H9 (cell line): ENCODE data around the gene MAD2L1. TPM values are rescaled to one million over a fixed set of nuclear protein-coding genes. Genes with fewer than 3 reads are reported as not detected.

Experiments
- DNase-seq: peaks from one replicate; pipeline ENCODE4 v3.0.0-alpha.2; 2017
- H2AFZ ChIP-seq: one replicate; pipeline ENCODE4 v1.6.1; 2013; ENCODE audit warnings: mild to moderate bottlenecking, low read length, control low read depth, moderate library complexity
- H2AK5ac ChIP-seq: 2 replicates; pipeline ENCODE4 v1.6.1; 2013; ENCODE audit warnings: low read length, control low read depth, mixed read lengths; ENCODE audit not compliant: insufficient read length
- H2BK120ac ChIP-seq: one replicate; pipeline ENCODE4 v1.6.1; 2013; ENCODE audit warnings: low read depth, mild to moderate bottlenecking, low read length, control low read depth, inconsistent platforms; ENCODE audit not compliant: poor library complexity, severe bottlenecking
- H2BK12ac ChIP-seq: 2 replicates; pipeline ENCODE4 v1.6.1; 2013; ENCODE audit warnings: low read length, control low read depth, mixed read lengths, low read depth; ENCODE audit not compliant: insufficient read length
- H2BK15ac ChIP-seq: 2 replicates; pipeline ENCODE4 v1.6.1; 2013; ENCODE audit warnings: low read depth, low read length, control low read depth
- H2BK20ac ChIP-seq: one replicate; pipeline ENCODE4 v1.6.1; 2013; ENCODE audit warnings: low read depth, mild to moderate bottlenecking, low read length, control low read depth, inconsistent platforms; ENCODE audit not compliant: poor library complexity, severe bottlenecking
- H2BK5ac ChIP-seq: 2 replicates; pipeline ENCODE4 v1.6.1; 2013; ENCODE audit warnings: low read length, control low read depth, mixed read lengths; ENCODE audit not compliant: insufficient read length
- H3K14ac ChIP-seq: 2 replicates; pipeline ENCODE4 v1.6.1; 2013; ENCODE audit warnings: low read length, control low read depth; ENCODE audit not compliant: insufficient read depth
- H3K18ac ChIP-seq: 2 replicates; pipeline ENCODE4 v1.6.1; 2013; ENCODE audit warnings: low read depth, mild to moderate bottlenecking, mixed read lengths, low read length, control low read depth; ENCODE audit not compliant: insufficient read length
- H3K23ac ChIP-seq: 2 replicates; pipeline ENCODE4 v1.6.1; 2013; ENCODE audit warnings: low read length, control low read depth, mixed read lengths, low read depth; ENCODE audit not compliant: insufficient read length
- H3K23me2 ChIP-seq: 2 replicates; pipeline ENCODE4 v1.6.1; 2013; ENCODE audit warnings: low read depth, mild to moderate bottlenecking, mixed read lengths, low read length, control low read depth; ENCODE audit not compliant: insufficient read length, poor library complexity, severe bottlenecking
- H3K27ac ChIP-seq: 2 replicates; pipeline ENCODE4 v1.5.1; 2013; ENCODE audit warnings: low read length, control low read depth, mixed read lengths, low read depth; ENCODE audit not compliant: insufficient read length
- H3K27me3 ChIP-seq: 2 replicates; pipeline ENCODE4 v1.6.1; 2013; ENCODE audit warnings: low read length, control low read depth, inconsistent platforms; ENCODE audit not compliant: insufficient read depth
- H3K4ac ChIP-seq: 2 replicates; pipeline ENCODE4 v1.6.1; 2013; ENCODE audit warnings: low read depth, mild to moderate bottlenecking, control low read depth, inconsistent platforms, low read length, moderate library complexity
- H3K4me1 ChIP-seq: 2 replicates; pipeline ENCODE4 v1.6.1; 2013; ENCODE audit warnings: low read length, control low read depth, inconsistent platforms; ENCODE audit not compliant: insufficient read depth
- H3K4me2 ChIP-seq: 2 replicates; pipeline ENCODE4 v1.6.1; 2013; ENCODE audit warnings: low read length, control low read depth, mixed read lengths; ENCODE audit not compliant: insufficient read length, insufficient read depth
- H3K56ac ChIP-seq: 2 replicates; pipeline ENCODE4 v1.6.1; 2013; ENCODE audit warnings: low read depth, mild to moderate bottlenecking, mixed read lengths, low read length, control low read depth; ENCODE audit not compliant: insufficient read length
- H3K79me1 ChIP-seq: 2 replicates; pipeline ENCODE4 v1.6.1; 2013; ENCODE audit warnings: low read depth, mild to moderate bottlenecking, moderate library complexity, low read length, control low read depth, inconsistent platforms; ENCODE audit not compliant: insufficient read depth, poor library complexity, severe bottlenecking
- H3K79me2 ChIP-seq: 2 replicates; pipeline ENCODE4 v1.6.1; 2013; ENCODE audit warnings: low read length, control low read depth, inconsistent platforms; ENCODE audit not compliant: insufficient read depth
- H3K9ac ChIP-seq: 2 replicates; pipeline ENCODE4 v1.6.1; 2013; ENCODE audit warnings: low read length, control low read depth, mixed read lengths; ENCODE audit not compliant: insufficient read length; ENCODE audit errors: extremely low read depth
- H3K9me3 ChIP-seq: one replicate; pipeline ENCODE4 v1.6.1; 2013; ENCODE audit warnings: low read depth, low read length, inconsistent platforms; ENCODE audit not compliant: control insufficient read depth
- H3T11ph ChIP-seq: one replicate; pipeline ENCODE4 v1.6.1; 2013; ENCODE audit warnings: mild to moderate bottlenecking, low read length, control low read depth, inconsistent platforms
- H4K20me1 ChIP-seq: one replicate; pipeline ENCODE4 v1.6.1; 2013; ENCODE audit not compliant: control insufficient read depth, insufficient read length, insufficient read depth
- H4K5ac ChIP-seq: 2 replicates; pipeline ENCODE4 v1.6.1; 2013; ENCODE audit warnings: low read depth, mild to moderate bottlenecking, mixed read lengths, low read length, control low read depth; ENCODE audit not compliant: insufficient read length
- H4K8ac ChIP-seq: replicated peaks from 2 replicates; pipeline ENCODE4 v1.6.1; 2013; ENCODE audit warnings: low read length, control low read depth, mixed read lengths, low read depth; ENCODE audit not compliant: insufficient read length
- H4K91ac ChIP-seq: 2 replicates; pipeline ENCODE4 v1.6.1; 2013; ENCODE audit warnings: low read depth, mild to moderate bottlenecking, moderate library complexity, mixed read lengths, low read length, control low read depth; ENCODE audit not compliant: insufficient read length
- H3K27ac Mint-ChIP-seq, 3 experiments: 2 replicates in 2 of 3; 3 replicates in 1 of 3; pipeline ENCODE4 v1.8.0; 2020 to 2021; ENCODE audit warnings: mixed read lengths in 3 of 3, mild to moderate bottlenecking in 1 of 3, moderate library complexity in 1 of 3
- H3K27me3 Mint-ChIP-seq: 2 replicates; pipeline ENCODE4 v1.8.0; 2021; ENCODE audit warnings: low read depth, mild to moderate bottlenecking, moderate library complexity, mixed read lengths
- H3K36me3 Mint-ChIP-seq, 3 experiments: 2 replicates in 2 of 3; 3 replicates in 1 of 3; pipeline ENCODE4 v1.8.0; 2020 to 2021; ENCODE audit warnings: low read depth in 3 of 3, mixed read lengths in 3 of 3; ENCODE audit not compliant: insufficient read depth in 1 of 3
- H3K4me1 Mint-ChIP-seq, 2 experiments: 2 replicates each; pipeline ENCODE4 v1.8.0; 2020; ENCODE audit warnings: mixed read lengths in 2 of 2
- H3K4me3 Mint-ChIP-seq, 2 experiments: 2 replicates in 1 of 2; 3 replicates in 1 of 2; pipeline ENCODE4 v1.8.0; 2020 to 2021; ENCODE audit warnings: mild to moderate bottlenecking in 2 of 2, mixed read lengths in 2 of 2, moderate library complexity in 1 of 2
- H3K9me3 Mint-ChIP-seq, 2 experiments: 2 replicates in 1 of 2; 3 replicates in 1 of 2; pipeline ENCODE4 v1.8.0; 2020; ENCODE audit warnings: mild to moderate bottlenecking in 2 of 2, mixed read lengths in 2 of 2, moderate library complexity in 1 of 2
- WGBS: extraction: QIAGEN DNeasy Blood & Tissue Kit; methylation state at CpG from one replicate; pipeline ENCODE4 v1.1.7; 2013; ENCODE audit warnings: missing lambda C conversion rate, low lambda C conversion rate, mixed read lengths; ENCODE audit not compliant: insufficient read length; ENCODE audit errors: extremely low coverage; 5-methylcytosine and 5-hydroxymethylcytosine counted together
- total RNA-seq: library from RNA; stranded (reverse); gene quantifications from 2 replicates; pipeline ENCODE4 v1.2.1, GENCODE V29; 2021
- TF ChIP-seq, protein P1 (sequence below): fragments of 200-600 bp; sonication (generic); conservative IDR thresholded peaks from 3 replicates; pipeline ENCODE4 v1.8.0; 2021; ENCODE audit warnings: antibody characterized with exemption, mild to moderate bottlenecking

Gene MAD2L1
- total RNA-seq, 1 experiment from 2014 or later, result 87.2 TPM

DNA sequence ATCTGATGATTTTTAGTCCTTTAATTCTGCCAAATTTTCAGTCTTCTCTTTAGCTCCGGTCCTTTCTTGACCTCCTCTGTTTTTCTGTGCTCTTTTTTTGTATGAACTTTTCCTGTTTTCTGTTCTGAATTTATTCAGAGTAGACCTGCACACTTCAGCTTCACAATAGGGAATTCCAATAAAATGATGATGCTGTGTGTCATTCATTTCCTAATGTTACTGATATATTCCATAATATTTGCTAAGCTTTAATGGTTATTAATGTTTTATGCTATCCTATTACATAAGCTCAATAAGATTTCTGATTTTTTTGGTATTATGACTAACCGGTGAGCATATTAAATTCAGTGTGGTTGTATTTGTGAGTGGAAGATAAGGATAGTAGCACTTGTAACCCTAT lies 13.9 kb upstream of the MAD2L1 start:
- H3K23me2 ChIP-seq, result no peaks in the 10 kb centered on the region
- TF ChIP-seq, protein P1, sequence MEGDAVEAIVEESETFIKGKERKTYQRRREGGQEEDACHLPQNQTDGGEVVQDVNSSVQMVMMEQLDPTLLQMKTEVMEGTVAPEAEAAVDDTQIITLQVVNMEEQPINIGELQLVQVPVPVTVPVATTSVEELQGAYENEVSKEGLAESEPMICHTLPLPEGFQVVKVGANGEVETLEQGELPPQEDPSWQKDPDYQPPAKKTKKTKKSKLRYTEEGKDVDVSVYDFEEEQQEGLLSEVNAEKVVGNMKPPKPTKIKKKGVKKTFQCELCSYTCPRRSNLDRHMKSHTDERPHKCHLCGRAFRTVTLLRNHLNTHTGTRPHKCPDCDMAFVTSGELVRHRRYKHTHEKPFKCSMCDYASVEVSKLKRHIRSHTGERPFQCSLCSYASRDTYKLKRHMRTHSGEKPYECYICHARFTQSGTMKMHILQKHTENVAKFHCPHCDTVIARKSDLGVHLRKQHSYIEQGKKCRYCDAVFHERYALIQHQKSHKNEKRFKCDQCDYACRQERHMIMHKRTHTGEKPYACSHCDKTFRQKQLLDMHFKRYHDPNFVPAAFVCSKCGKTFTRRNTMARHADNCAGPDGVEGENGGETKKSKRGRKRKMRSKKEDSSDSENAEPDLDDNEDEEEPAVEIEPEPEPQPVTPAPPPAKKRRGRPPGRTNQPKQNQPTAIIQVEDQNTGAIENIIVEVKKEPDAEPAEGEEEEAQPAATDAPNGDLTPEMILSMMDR, result no peak
- peaks cover 0 to 4% of the 10 kb centered on the region in 2 experiments; a peak in 1 of 5 replicates for H3K9me3 Mint-ChIP-seq
- H2BK5ac ChIP-seq, result no peak overlapping the region
- peaks cover 10% of the 10 kb centered on the region in 2 experiments for H3K4me1 Mint-ChIP-seq
- WGBS, result no CpG with 5 or more reads among the region's 2 CpGs
- no peak overlapping the region for H3K18ac ChIP-seq
- no peak overlapping the region for H3K23ac ChIP-seq
- no peak overlapping the region for H4K91ac ChIP-seq
- H2BK20ac ChIP-seq, result no peak overlapping the region
- no peak overlapping the region for H2BK15ac ChIP-seq
- H4K20me1 ChIP-seq, result no peaks in the 10 kb centered on the region
- H3K27ac ChIP-seq, result no peak overlapping the region
- H3K9ac ChIP-seq, result no peak overlapping the region
- H2BK120ac ChIP-seq, result no peak overlapping the region
- no peaks in the 10 kb centered on the region for H3K27me3 ChIP-seq
- H3K79me2 ChIP-seq, result no peaks in the 10 kb centered on the region
- H3K79me1 ChIP-seq, result no peaks in the 10 kb centered on the region
- H4K5ac ChIP-seq, result no peak overlapping the region
- H3K4me1 ChIP-seq, result peaks cover 3% of the 10 kb centered on the region; the same call in 1 of the 2 replicates
- H2BK12ac ChIP-seq, result no peak overlapping the region
- no peak overlapping the region for H2AFZ ChIP-seq
- no peak for DNase-seq
- H3K4me3 Mint-ChIP-seq, result no peak overlapping the region
- H3K4me2 ChIP-seq, result no peak overlapping the region
- no peaks in the 10 kb centered on the region for H3K9me3 ChIP-seq
- no peak overlapping the region for H3K14ac ChIP-seq
- H3K27ac Mint-ChIP-seq, result no peak overlapping the region
- no peak overlapping the region for H3K4ac ChIP-seq
- H3K27me3 Mint-ChIP-seq, result no peaks in the 10 kb centered on the region
- H3K36me3 Mint-ChIP-seq, result peaks cover 0 to 5% (median 3%) of the 10 kb centered on the region in 3 experiments; a peak in 2 of 7 replicates
- no peak overlapping the region for H4K8ac ChIP-seq
- no peak overlapping the region for H3K56ac ChIP-seq
- H3T11ph ChIP-seq, result no peak overlapping the region
- H2AK5ac ChIP-seq, result no peak overlapping the region
